ENCODE measurements around the gene KDM8. TPM values are rescaled to one million over a fixed set of nuclear protein-coding genes. Genes with fewer than 3 reads are reported as not detected.

Gene KDM8
- total and polyA plus RNA-seq, 7 donors: 2.5 to 6.8 (median 5.1) TPM

- Histone ChIP-seq H3K27ac (no peak overlapping the region), H3K36me3 (no peaks in the 10 kb centered on the region), H3K4me1 (no peaks in the 10 kb centered on the region), H3K27me3 (no peaks in the 10 kb centered on the region), H3K9me3 (peaks cover 0 to 17% (median 7%) of the 10 kb centered on the region in 4 donors), H3K4me3 (no peak overlapping the region)
- DNase-seq: no peak
- intact Hi-C loops (cut with DNase I): no loop called here
- no peak for TF ChIP-seq EP300 (IDR thresholded peaks at IDR 0.05)
- TF ChIP-seq CTCF (IDR thresholded peaks at IDR 0.05): no peak
- no peak for TF ChIP-seq POLR2A (IDR thresholded peaks at IDR 0.05)
- no peak for TF ChIP-seq POLR2AphosphoS5 (IDR thresholded peaks at IDR 0.05)
These were observed 39.0 kb upstream of the KDM8 start for GRCh38 chr16:27164352-27164751.

GRCh38 chr16:27165576-27165975, 37.8 kb upstream of the KDM8 start:
- H3K9me3 ChIP-seq: peaks cover 0 to 17% (median 7%) of the 10 kb centered on the region in 4 donors
- H3K27ac ChIP-seq: no peak overlapping the region
- intact Hi-C loops (cut with DNase I): no loop called here
- no peaks in the 10 kb centered on the region for H3K36me3 ChIP-seq
- DNase-seq: no peak
- H3K4me3 ChIP-seq: no peak overlapping the region
- no peak for TF ChIP-seq CTCF (IDR thresholded peaks at IDR 0.05)
- TF ChIP-seq POLR2A (IDR thresholded peaks at IDR 0.05): no peak
- TF ChIP-seq EP300 (IDR thresholded peaks at IDR 0.05): no peak
- no peak for TF ChIP-seq POLR2AphosphoS5 (IDR thresholded peaks at IDR 0.05)
- no peaks in the 10 kb centered on the region for H3K4me1 ChIP-seq
- 91% methylated on average over 3 of the region's 3 CpGs for WGBS, 2 donors
- H3K27me3 ChIP-seq: no peaks in the 10 kb centered on the region

GRCh38 chr16:27168790-27169189, 34.5 kb upstream of the KDM8 start:
- 84 to 88% methylated on average over 8 of the region's 8 CpGs for WGBS, 2 donors
- H3K9me3 ChIP-seq: peaks cover 0 to 7% (median under 1%) of the 10 kb centered on the region in 4 donors
- intact Hi-C loops (cut with DNase I): no loop called here
- H3K36me3 ChIP-seq: no peaks in the 10 kb centered on the region
- H3K4me1 ChIP-seq: no peaks in the 10 kb centered on the region
- H3K27ac ChIP-seq: no peak overlapping the region
- TF ChIP-seq POLR2AphosphoS5 (IDR thresholded peaks at IDR 0.05): no peak
- TF ChIP-seq CTCF (IDR thresholded peaks at IDR 0.05): no peak
- no peak for TF ChIP-seq POLR2A (IDR thresholded peaks at IDR 0.05)
- no peak for TF ChIP-seq EP300 (IDR thresholded peaks at IDR 0.05)
- H3K27me3 ChIP-seq: no peaks in the 10 kb centered on the region
- no peak overlapping the region for H3K4me3 ChIP-seq
- no peak for DNase-seq

GRCh38 chr16:27169511-27170071, 33.7 kb upstream of the KDM8 start:
- TF ChIP-seq POLR2AphosphoS5 (IDR thresholded peaks at IDR 0.05) (no peak), CTCF (IDR thresholded peaks at IDR 0.05) (no peak)
- no peaks in the 10 kb centered on the region for H3K4me1 ChIP-seq
- H3K27ac ChIP-seq: no peak overlapping the region
- no peaks in the 10 kb centered on the region for H3K9me3 ChIP-seq
- 33 to 34% methylated on average over 6 of the region's 6 CpGs for WGBS, 2 donors
- intact Hi-C loops (cut with DNase I): no loop called here
- no peak for DNase-seq
- H3K36me3 ChIP-seq: no peaks in the 10 kb centered on the region
- no peaks in the 10 kb centered on the region for H3K27me3 ChIP-seq
- H3K4me3 ChIP-seq: no peak overlapping the region

- TF ChIP-seq EP300 (IDR thresholded peaks at IDR 0.05): no peak
- TF ChIP-seq CTCF (IDR thresholded peaks at IDR 0.05): no peak
- TF ChIP-seq POLR2AphosphoS5 (IDR thresholded peaks at IDR 0.05): no peak
- TF ChIP-seq POLR2A (IDR thresholded peaks at IDR 0.05): no peak
- 94% methylated on average over 4 of the region's 4 CpGs for WGBS, 2 donors
- no peaks in the 10 kb centered on the region for H3K36me3 ChIP-seq
- no peaks in the 10 kb centered on the region for H3K27me3 ChIP-seq
- no peak overlapping the region for H3K27ac ChIP-seq
- H3K9me3 ChIP-seq: no peaks in the 10 kb centered on the region
- no peak for DNase-seq
- no peak overlapping the region for H3K4me3 ChIP-seq
- H3K4me1 ChIP-seq: no peaks in the 10 kb centered on the region
- intact Hi-C loops (cut with DNase I): no loop called here
These were observed 31.7 kb upstream of the KDM8 start for GRCh38 chr16:27171584-27171983.

All from sigmoid colon (tissue), 7 donors.